ENCODE data around the gene MSRB3. TPM values are rescaled to one million over a fixed set of nuclear protein-coding genes. Genes with fewer than 3 reads are reported as not detected.

Gene MSRB3
- polyA plus RNA-seq, 1 of the 3 experiments (the other 2 are of a cell fraction) = 24.3 TPM

DNA sequence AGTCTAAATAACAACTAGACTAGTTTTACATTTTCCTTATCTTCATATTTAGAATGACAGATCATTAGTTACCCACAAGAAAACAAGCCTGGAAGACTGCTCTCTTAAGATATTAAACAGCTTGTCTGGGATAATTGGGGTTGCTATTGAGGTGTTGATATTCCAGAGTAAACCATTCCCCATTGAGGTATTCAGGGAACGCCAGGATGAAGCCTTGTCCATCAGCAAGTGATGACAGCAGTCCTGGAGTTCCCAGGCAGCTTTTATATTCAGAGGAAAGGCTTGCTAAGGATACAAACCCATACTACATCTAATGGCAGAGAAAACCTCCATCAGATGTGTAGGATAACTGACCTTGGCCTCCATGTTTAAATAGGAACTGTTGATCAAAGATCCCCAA lies 168.4 kb downstream of the MSRB3 start:
- ChIA-PET CTCF (no interaction called here), POLR2A (no interaction called here)
- no peak for DNase-seq
- H3K36me3 ChIP-seq (replicated peaks in 1 of 2; ENCODE audit: control insufficient read depth in 1 of 2, insufficient read depth in 2 of 2, low read length in 1 of 2) = peaks cover 0 to 6% of the 10 kb centered on the region in 2 experiments
- no peaks in the 10 kb centered on the region for H3K9me3 ChIP-seq
- 55% methylated on average over 1 of the region's 1 CpG for WGBS (ENCODE audit: low lambda C conversion rate)
- no peak overlapping the region for H3K4me3 ChIP-seq (ENCODE audit: low read depth in 2 of 2, low read length in 1 of 2)
- H3F3A ChIP-seq (replicated peaks; ENCODE audit: insufficient read depth) = peaks cover 27% of the 10 kb centered on the region
- no peak overlapping the region for H3K9ac ChIP-seq
- TF ChIP-seq PBX3 (IDR thresholded peaks at IDR 0.05) (no peak), SIN3A (IDR thresholded peaks at IDR 0.05; ENCODE audit: borderline replicate concordance, low read depth, low read length) (no peak), TEAD4 (IDR thresholded peaks at IDR 0.05; ENCODE audit: borderline replicate concordance, insufficient read depth) (no peak), IRF3 (IDR thresholded peaks at IDR 0.05; ENCODE audit: low read depth, low read length) (no peak), REST (IDR thresholded peaks at IDR 0.05; ENCODE audit: low read depth, low read length) (no peak), YY1 (IDR thresholded peaks at IDR 0.05; ENCODE audit: low read depth) (no peak), FOXJ3 (CRISPR knock-in tag; IDR thresholded peaks at IDR 0.05) (no peak), JUND (IDR thresholded peaks at IDR 0.05) (no peak), FOXM1 (IDR thresholded peaks at IDR 0.05; ENCODE audit: low read depth) (no peak), NRF1 (IDR thresholded peaks at IDR 0.05; ENCODE audit: low read depth, low read length) (no peak), TCF12 (IDR thresholded peaks at IDR 0.05) (no peak)
- TF ChIP-seq, protein P1, sequence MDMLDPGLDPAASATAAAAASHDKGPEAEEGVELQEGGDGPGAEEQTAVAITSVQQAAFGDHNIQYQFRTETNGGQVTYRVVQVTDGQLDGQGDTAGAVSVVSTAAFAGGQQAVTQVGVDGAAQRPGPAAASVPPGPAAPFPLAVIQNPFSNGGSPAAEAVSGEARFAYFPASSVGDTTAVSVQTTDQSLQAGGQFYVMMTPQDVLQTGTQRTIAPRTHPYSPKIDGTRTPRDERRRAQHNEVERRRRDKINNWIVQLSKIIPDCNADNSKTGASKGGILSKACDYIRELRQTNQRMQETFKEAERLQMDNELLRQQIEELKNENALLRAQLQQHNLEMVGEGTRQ (IDR thresholded peaks at IDR 0.05; ENCODE audit: borderline replicate concordance, low read depth, low read length) = no peak
- H3K27me3 ChIP-seq (ENCODE audit: insufficient read depth) = no peaks in the 10 kb centered on the region
- H3K27ac ChIP-seq (ENCODE audit: low read depth in 2 of 2, low read length in 1 of 2) = no peak overlapping the region
- no peaks in the 10 kb centered on the region for H3K79me2 ChIP-seq (ENCODE audit: insufficient read depth)
- H3K4me1 ChIP-seq (ENCODE audit: control insufficient read depth in 1 of 2, insufficient read depth in 2 of 2, low read depth in 1 of 2, low read length in 1 of 2) = peaks cover 0 to 6% of the 10 kb centered on the region in 2 experiments; a peak in 3 of 4 replicates
- H3K9me2 ChIP-seq = no peaks in the 10 kb centered on the region
- no peak overlapping the region for H2AFZ ChIP-seq (ENCODE audit: low read depth)
- no peak overlapping the region for H3K4me2 ChIP-seq
- H4K20me1 ChIP-seq (ENCODE audit: insufficient read depth) = no peaks in the 10 kb centered on the region
